Endothelial cell of umbilical vein (primary cell): ENCODE data around the gene ATAD3A. TPM values are rescaled to one million over a fixed set of nuclear protein-coding genes. Genes with fewer than 3 reads are reported as not detected.

Experiments
- BruUV-seq: library from RNA; stranded (reverse); fragments of 400-500 nt; replicated peaks from 2 replicates; lab custom pipeline; 2021; lab: Mats Ljungman, UMichigan
- CTCF ChIA-PET: fragments of 300-600, 350-600 bp; sonication (Branson Sonifier 250); formaldehyde crosslinking; loops from one replicate; lab custom pipeline; 2021; ENCODE audit warnings: antibody characterized with exemption, inconsistent platforms; lab: Charles Lee
- POLR2A ChIA-PET: fragments of 300-600, 350-600 bp; sonication (Branson Sonifier 250); formaldehyde crosslinking; loops from one replicate; lab custom pipeline; 2021; ENCODE audit warnings: antibody characterized with exemption, inconsistent platforms; lab: Charles Lee
- DNase-seq: peaks from one replicate; pipeline ENCODE4 v3.0.0-alpha.2; 2011; ENCODE audit warnings: low read depth, low spot score
- FAIRE-seq: peaks from 2 replicates; lab custom pipeline; 2011; peaks lifted over from hg19 to GRCh38; lab: Jason Lieb, UNC
- H2AFZ ChIP-seq: 2 replicates; pipeline ENCODE4 v1.6.0; 2012; ENCODE audit warnings: low read depth, low read length, control low read depth, inconsistent platforms
- H3K27ac ChIP-seq: 2 replicates; pipeline ENCODE4 v1.5.1; 2011; ENCODE audit warnings: low read depth, mild to moderate bottlenecking, control low read depth, low read length, moderate library complexity; ENCODE audit not compliant: insufficient read depth
- H3K27me3 ChIP-seq, 2 experiments: 2 replicates each; pipeline versions ENCODE4 v1.6.0 to v1.6.1; 2011; ENCODE audit warnings: low read length in 2 of 2, mixed read lengths in 1 of 2; ENCODE audit not compliant: control insufficient read depth in 2 of 2, insufficient read depth in 2 of 2
- H3K36me3 ChIP-seq, 2 experiments: 2 replicates in 1 of 2; 3 replicates in 1 of 2; pipeline ENCODE4 v1.5.1; 2011; ENCODE audit warnings: low read length in 2 of 2, mild to moderate bottlenecking in 1 of 2, moderate library complexity in 1 of 2; ENCODE audit not compliant: control insufficient read depth in 2 of 2, insufficient read depth in 2 of 2; ENCODE audit errors: extremely low read depth in 1 of 2
- H3K4me1 ChIP-seq: 3 replicates; pipeline ENCODE4 v1.5.1; 2011; ENCODE audit warnings: mild to moderate bottlenecking, low read length; ENCODE audit not compliant: control insufficient read depth, insufficient read depth; ENCODE audit errors: extremely low read depth
- H3K4me2 ChIP-seq: 2 replicates; pipeline ENCODE4 v1.6.1; 2011; ENCODE audit warnings: low read length, control low read depth, mixed read lengths; ENCODE audit not compliant: insufficient read depth
- H3K4me3 ChIP-seq, 3 experiments: fragments of 200-600 bp in 1 of 3; sonication (generic), shearing (Covaris generic) in 1 of 3; replicated peaks in 1 of 3; 2 replicates each; pipeline ENCODE4 v1.5.1; 2011 to 2016; ENCODE audit warnings: control low read depth in 3 of 3, low read length in 3 of 3, mild to moderate bottlenecking in 2 of 3, inconsistent platforms in 1 of 3, low read depth in 1 of 3, moderate library complexity in 1 of 3; ENCODE audit not compliant: insufficient read depth in 1 of 3
- H3K79me2 ChIP-seq: 2 replicates; pipeline ENCODE4 v1.6.0; 2012; ENCODE audit warnings: low read length, inconsistent platforms; ENCODE audit not compliant: control insufficient read depth, insufficient read depth
- H3K9ac ChIP-seq: replicated peaks from 2 replicates; pipeline ENCODE3; 2011; ENCODE audit warnings: low read length, control low read depth; ENCODE audit not compliant: insufficient read depth; ENCODE audit errors: extremely low read depth
- H3K9me1 ChIP-seq: replicated peaks from 3 replicates; pipeline ENCODE4 v1.6.0; 2011; ENCODE audit warnings: mild to moderate bottlenecking, low read length; ENCODE audit not compliant: control insufficient read depth, insufficient read depth; ENCODE audit errors: extremely low read depth
- H3K9me3 ChIP-seq: replicated peaks from 2 replicates; pipeline ENCODE4 v1.5.1; 2012; ENCODE audit warnings: low read length, inconsistent platforms; ENCODE audit not compliant: control insufficient read depth, insufficient read depth
- H4K20me1 ChIP-seq: replicated peaks from 2 replicates; pipeline ENCODE3; 2011; ENCODE audit warnings: mild to moderate bottlenecking, low read length; ENCODE audit not compliant: control insufficient read depth, insufficient read depth; ENCODE audit errors: extremely low read depth
- EZH2 ChIP-seq: IDR thresholded peaks from 2 replicates; pipeline ENCODE4 v1.6.1; 2012; ENCODE audit warnings: borderline replicate concordance, low read depth, mild to moderate bottlenecking, moderate library complexity, low read length, inconsistent platforms; ENCODE audit not compliant: severe bottlenecking
- FOS ChIP-seq: IDR thresholded peaks from 2 replicates; pipeline ENCODE4 v1.6.1; 2011; ENCODE audit warnings: mild to moderate bottlenecking, low read length, moderate library complexity, borderline replicate concordance; ENCODE audit not compliant: insufficient read depth
- GATA2 ChIP-seq: IDR thresholded peaks from 2 replicates; pipeline ENCODE4 v1.7.0; 2011; ENCODE audit warnings: low read depth, mild to moderate bottlenecking, moderate library complexity, mixed read lengths, low read length; ENCODE audit not compliant: insufficient read length, insufficient read depth
- JUN ChIP-seq: IDR thresholded peaks from 2 replicates; pipeline ENCODE4 v1.6.1; 2011; ENCODE audit warnings: borderline replicate concordance, low read depth; ENCODE audit not compliant: insufficient read length, insufficient read depth
- MYC ChIP-seq: IDR thresholded peaks from one replicate; pipeline ENCODE4 v1.6.1; 2011; ENCODE audit warnings: mild to moderate bottlenecking, low read depth, low read length
- POLR2A ChIP-seq: IDR thresholded peaks from 2 replicates; pipeline ENCODE4 v1.6.1; 2012; ENCODE audit warnings: low read depth, mild to moderate bottlenecking, control low read depth, low read length
- POLR2AphosphoS5 ChIP-seq: IDR thresholded peaks from 2 replicates; pipeline ENCODE4 v1.6.1; 2012; ENCODE audit warnings: low read depth, mild to moderate bottlenecking, control low read depth, low read length, moderate library complexity; ENCODE audit not compliant: insufficient read depth
- dilution Hi-C: fragments of 300-500 bp; cut with MboI; formaldehyde crosslinking; loops from one replicate; pipeline ENCODE4 v1.15.0; 2019; ENCODE audit warnings: low sequenced_read_pairs; ENCODE audit not compliant: extremely low pct_ligation_motif_present
- intact Hi-C: fragments of 100-400 bp; cut with micrococcal nuclease; formaldehyde crosslinking; loops from one replicate; pipeline ENCODE4 v1.10.0; 2022
- polyA plus RNA-seq, 4 experiments: library from polyadenylated mRNA; depleted of rRNA in 3 of 4; stranded (reverse) in 3 of 4; unstranded in 1 of 4; fragments of >200 nt; gene quantifications; 2 replicates each; pipeline versions ENCODE4 v1.2.1 to v1.2.3, GENCODE V29; 2011 to 2012; ENCODE audit warnings: missing spikeins in 1 of 4
- total RNA-seq: library from RNA; stranded (reverse); gene quantifications from 2 replicates; pipeline ENCODE4 v1.2.3, GENCODE V29; 2021
- TF ChIP-seq, protein P1 (sequence below), 2 donors: IDR thresholded peaks; 1 replicate in 1 of 2; 2 replicates in 1 of 2; pipeline ENCODE4 v1.5.1; 2011; ENCODE audit warnings: low read length in 2 of 2, mild to moderate bottlenecking in 2 of 2, moderate library complexity in 2 of 2, control low read depth in 1 of 2, inconsistent platforms in 1 of 2, low read depth in 1 of 2; ENCODE audit not compliant: insufficient read depth in 1 of 2; ENCODE audit errors: extremely low read depth in 1 of 2
- TF ChIP-seq, protein P2 (sequence below): IDR thresholded peaks from 2 replicates; pipeline ENCODE4 v1.6.1; 2011; ENCODE audit not compliant: insufficient read depth, insufficient read length

Gene ATAD3A
- total and polyA plus RNA-seq, 2 donors (not counting 3 experiments of a cell fraction or from before 2014, with no cell fraction given), result 24.9 to 55.2 TPM

GRCh38 chr1:1582585-1583346, 70.8 kb downstream of the ATAD3A start:
- BruUV-seq, result no TSS peak
- intact Hi-C loops (no loop called here), dilution Hi-C loops (no loop called here)
- CTCF ChIA-PET, result no interaction called here
- Histone ChIP-seq H3K27me3 (peaks cover 4 to 8% of the 10 kb centered on the region in 2 experiments), H3K27ac (no peak overlapping the region), H3K36me3 (no peaks in the 10 kb centered on the region), H3K9me1 (no peaks in the 10 kb centered on the region), H4K20me1 (no peaks in the 10 kb centered on the region), H3K4me1 (no peaks in the 10 kb centered on the region), H3K9me3 (no peaks in the 10 kb centered on the region), H3K9ac (no peak overlapping the region), H3K4me3 (no peak overlapping the region), H2AFZ (no peak overlapping the region), H3K79me2 (no peaks in the 10 kb centered on the region), H3K4me2 (no peak overlapping the region)
- DNase-seq (no peak), FAIRE-seq (no peak)
- TF ChIP-seq MYC (no peak), POLR2AphosphoS5 (no peak), POLR2A (no peak), GATA2 (no peak), FOS (no peak), EZH2 (no peak), JUN (no peak)
- TF ChIP-seq, protein P1, sequence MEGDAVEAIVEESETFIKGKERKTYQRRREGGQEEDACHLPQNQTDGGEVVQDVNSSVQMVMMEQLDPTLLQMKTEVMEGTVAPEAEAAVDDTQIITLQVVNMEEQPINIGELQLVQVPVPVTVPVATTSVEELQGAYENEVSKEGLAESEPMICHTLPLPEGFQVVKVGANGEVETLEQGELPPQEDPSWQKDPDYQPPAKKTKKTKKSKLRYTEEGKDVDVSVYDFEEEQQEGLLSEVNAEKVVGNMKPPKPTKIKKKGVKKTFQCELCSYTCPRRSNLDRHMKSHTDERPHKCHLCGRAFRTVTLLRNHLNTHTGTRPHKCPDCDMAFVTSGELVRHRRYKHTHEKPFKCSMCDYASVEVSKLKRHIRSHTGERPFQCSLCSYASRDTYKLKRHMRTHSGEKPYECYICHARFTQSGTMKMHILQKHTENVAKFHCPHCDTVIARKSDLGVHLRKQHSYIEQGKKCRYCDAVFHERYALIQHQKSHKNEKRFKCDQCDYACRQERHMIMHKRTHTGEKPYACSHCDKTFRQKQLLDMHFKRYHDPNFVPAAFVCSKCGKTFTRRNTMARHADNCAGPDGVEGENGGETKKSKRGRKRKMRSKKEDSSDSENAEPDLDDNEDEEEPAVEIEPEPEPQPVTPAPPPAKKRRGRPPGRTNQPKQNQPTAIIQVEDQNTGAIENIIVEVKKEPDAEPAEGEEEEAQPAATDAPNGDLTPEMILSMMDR (IDR thresholded peaks at IDR 0.05; ENCODE audit: extremely low read depth in 1 of 2, insufficient read depth in 1 of 2, low read depth in 1 of 2, low read length in 2 of 2), result no peak
- TF ChIP-seq, protein P2, sequence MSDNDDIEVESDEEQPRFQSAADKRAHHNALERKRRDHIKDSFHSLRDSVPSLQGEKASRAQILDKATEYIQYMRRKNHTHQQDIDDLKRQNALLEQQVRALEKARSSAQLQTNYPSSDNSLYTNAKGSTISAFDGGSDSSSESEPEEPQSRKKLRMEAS, result no peak
- POLR2A ChIA-PET, result no interaction called here
